ENCODE data around the gene MAPKAP1.

DNA sequence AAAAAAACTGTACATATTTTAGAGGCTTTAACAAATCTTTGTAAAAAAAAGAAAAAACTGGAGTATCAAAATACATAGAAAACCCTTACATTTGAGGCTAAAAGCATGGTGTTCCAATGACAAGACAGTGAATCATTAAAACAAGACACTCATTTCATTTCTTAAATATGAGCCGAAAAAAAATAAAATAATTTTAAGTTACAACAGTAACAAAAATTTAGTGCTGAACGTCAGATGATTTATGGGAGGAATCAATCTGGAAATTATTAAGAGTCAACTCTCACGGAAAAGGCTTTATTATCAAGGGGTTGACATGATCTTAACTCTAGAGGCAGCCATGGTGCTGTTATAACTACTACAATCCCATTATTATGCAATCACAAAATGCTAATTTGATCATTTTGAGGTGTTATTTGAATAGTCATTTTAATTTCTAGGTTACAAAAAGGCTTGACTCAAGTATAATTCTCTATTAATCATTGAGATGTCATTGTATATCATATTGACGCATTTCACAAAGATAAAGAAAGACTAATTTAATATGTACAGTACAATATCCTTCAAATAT lies 51.9 kb downstream of the MAPKAP1 start:
- no peak for TF ChIP-seq EP300 (IDR thresholded peaks at IDR 0.05)
- no peak for TF ChIP-seq POLR2A (IDR thresholded peaks at IDR 0.05)
- TF ChIP-seq, protein P1, sequence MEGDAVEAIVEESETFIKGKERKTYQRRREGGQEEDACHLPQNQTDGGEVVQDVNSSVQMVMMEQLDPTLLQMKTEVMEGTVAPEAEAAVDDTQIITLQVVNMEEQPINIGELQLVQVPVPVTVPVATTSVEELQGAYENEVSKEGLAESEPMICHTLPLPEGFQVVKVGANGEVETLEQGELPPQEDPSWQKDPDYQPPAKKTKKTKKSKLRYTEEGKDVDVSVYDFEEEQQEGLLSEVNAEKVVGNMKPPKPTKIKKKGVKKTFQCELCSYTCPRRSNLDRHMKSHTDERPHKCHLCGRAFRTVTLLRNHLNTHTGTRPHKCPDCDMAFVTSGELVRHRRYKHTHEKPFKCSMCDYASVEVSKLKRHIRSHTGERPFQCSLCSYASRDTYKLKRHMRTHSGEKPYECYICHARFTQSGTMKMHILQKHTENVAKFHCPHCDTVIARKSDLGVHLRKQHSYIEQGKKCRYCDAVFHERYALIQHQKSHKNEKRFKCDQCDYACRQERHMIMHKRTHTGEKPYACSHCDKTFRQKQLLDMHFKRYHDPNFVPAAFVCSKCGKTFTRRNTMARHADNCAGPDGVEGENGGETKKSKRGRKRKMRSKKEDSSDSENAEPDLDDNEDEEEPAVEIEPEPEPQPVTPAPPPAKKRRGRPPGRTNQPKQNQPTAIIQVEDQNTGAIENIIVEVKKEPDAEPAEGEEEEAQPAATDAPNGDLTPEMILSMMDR (IDR thresholded peaks at IDR 0.05) = no peak
- TF ChIP-seq POLR2AphosphoS5 (IDR thresholded peaks at IDR 0.05) = no peak

Measured in stomach (tissue), 4 donors.